Esophagus muscularis mucosa (tissue), 3 donors: Measurements from ENCODE around the gene PVR.

Source experiments
- POLR2A ChIP-seq: fragments of 450-650 bp; IDR thresholded peaks from one replicate; pipeline ENCODE4 v1.6.1; 2017; ENCODE audit warnings: antibody characterized with exemption, moderate library complexity, mild to moderate bottlenecking, low read depth
- TF ChIP-seq, protein P1 (sequence below), 3 experiments: fragments of 200-600 bp in 2 of 3; fragments of 450-650 bp in 1 of 3; sonication (generic) in 2 of 3; IDR thresholded peaks; one replicate each; pipeline ENCODE4 v1.5.1; 2017 to 2019; ENCODE audit warnings: antibody characterized with exemption in 3 of 3, mild to moderate bottlenecking in 2 of 3, moderate library complexity in 1 of 3

DNA sequence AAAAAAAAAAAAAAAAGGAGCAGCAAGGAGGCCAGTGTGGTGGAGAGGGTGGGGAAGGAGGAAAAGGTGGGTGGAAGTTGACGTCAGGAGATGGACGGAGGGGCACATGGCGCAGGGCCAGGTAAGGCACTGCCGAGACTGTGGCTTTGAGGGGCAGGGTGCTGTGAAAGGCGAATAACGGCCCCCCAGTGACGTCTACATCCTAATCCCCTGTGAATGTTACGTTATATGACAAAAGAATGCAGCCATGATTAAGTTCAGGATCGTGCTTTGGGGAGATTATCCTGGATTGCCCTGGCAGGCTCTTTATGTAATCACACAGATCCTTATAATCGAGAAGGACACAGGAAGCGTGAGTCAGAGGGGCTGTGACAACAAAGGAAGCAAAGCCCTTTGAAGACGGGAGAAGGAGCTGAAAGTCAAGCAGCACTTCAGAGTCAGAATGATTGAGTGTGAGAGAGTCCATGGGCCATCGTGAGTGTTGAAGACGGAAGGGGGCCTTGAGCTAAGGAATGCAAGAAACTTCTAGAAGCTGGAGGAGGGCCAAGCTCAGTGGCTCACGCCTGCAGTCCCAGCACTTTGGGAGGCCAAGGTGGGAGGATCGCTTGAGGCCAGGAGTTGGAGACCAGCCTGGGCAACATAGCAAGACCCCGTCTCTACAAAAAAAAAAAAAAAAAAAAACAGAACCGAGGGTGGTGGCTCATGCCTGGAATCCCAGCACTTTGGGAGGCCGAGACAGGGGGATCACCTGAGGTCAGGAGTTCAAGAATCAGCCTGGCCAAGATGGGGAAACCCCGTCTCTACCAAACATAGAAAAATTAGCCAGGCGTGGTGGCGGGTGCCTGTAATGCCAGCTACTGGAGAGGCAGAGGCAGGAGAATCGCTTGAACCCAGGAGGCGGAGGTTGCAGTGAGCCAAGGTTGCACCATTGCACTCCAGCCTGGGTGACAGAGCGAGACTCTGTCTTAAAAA lies 41.5 kb downstream of the PVR start:
- TF ChIP-seq, protein P1, sequence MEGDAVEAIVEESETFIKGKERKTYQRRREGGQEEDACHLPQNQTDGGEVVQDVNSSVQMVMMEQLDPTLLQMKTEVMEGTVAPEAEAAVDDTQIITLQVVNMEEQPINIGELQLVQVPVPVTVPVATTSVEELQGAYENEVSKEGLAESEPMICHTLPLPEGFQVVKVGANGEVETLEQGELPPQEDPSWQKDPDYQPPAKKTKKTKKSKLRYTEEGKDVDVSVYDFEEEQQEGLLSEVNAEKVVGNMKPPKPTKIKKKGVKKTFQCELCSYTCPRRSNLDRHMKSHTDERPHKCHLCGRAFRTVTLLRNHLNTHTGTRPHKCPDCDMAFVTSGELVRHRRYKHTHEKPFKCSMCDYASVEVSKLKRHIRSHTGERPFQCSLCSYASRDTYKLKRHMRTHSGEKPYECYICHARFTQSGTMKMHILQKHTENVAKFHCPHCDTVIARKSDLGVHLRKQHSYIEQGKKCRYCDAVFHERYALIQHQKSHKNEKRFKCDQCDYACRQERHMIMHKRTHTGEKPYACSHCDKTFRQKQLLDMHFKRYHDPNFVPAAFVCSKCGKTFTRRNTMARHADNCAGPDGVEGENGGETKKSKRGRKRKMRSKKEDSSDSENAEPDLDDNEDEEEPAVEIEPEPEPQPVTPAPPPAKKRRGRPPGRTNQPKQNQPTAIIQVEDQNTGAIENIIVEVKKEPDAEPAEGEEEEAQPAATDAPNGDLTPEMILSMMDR (IDR thresholded peaks at IDR 0.05): no peak
- TF ChIP-seq POLR2A: no peak
